H1 (cell line): ENCODE data around the gene CXCL12. TPM values are rescaled to one million over a fixed set of nuclear protein-coding genes. Genes with fewer than 3 reads are reported as not detected.

Experiments
- CTCF ChIA-PET: fragments of 300-600 bp; sonication (Branson Sonifier 250); formaldehyde crosslinking; loops from one replicate; lab custom pipeline; 2021; ENCODE audit not compliant: partially characterized antibody; lab: Charles Lee
- POLR2A ChIA-PET: fragments of 300-600 bp; sonication (Branson Sonifier 250); formaldehyde crosslinking; loops from one replicate; lab custom pipeline; 2021; ENCODE audit warnings: inconsistent platforms; ENCODE audit not compliant: partially characterized antibody; lab: Charles Lee
- DNase-seq, 2 experiments: peaks; one replicate each; pipeline versions ENCODE4 v3.0.0 to v3.0.0-alpha.2; 2010 to 2022; ENCODE audit warnings: low spot score in 2 of 2, low read depth in 1 of 2, mixed read lengths in 1 of 2
- FAIRE-seq: peaks from 2 replicates; lab custom pipeline; 2011; peaks lifted over from hg19 to GRCh38; lab: Jason Lieb, UNC
- H2AFZ ChIP-seq: 2 replicates; pipeline ENCODE4 v1.8.1; 2012; ENCODE audit warnings: low read length, inconsistent platforms
- H2AK5ac ChIP-seq: 2 replicates; pipeline ENCODE4 v1.6.1; 2013; ENCODE audit warnings: low read depth, low read length
- H2BK120ac ChIP-seq: replicated peaks from 2 replicates; pipeline ENCODE3; 2013; ENCODE audit warnings: low read depth, low read length, inconsistent platforms
- H2BK12ac ChIP-seq: 2 replicates; pipeline ENCODE4 v1.6.1; 2013; ENCODE audit warnings: low read depth, low read length
- H2BK15ac ChIP-seq: 2 replicates; pipeline ENCODE4 v1.6.1; 2013; ENCODE audit warnings: low read length
- H2BK20ac ChIP-seq: 2 replicates; pipeline ENCODE4 v1.6.1; 2013; ENCODE audit warnings: low read length
- H2BK5ac ChIP-seq: 2 replicates; pipeline ENCODE4 v1.6.1; 2013; ENCODE audit warnings: low read depth, low read length
- H3K14ac ChIP-seq: 2 replicates; pipeline ENCODE4 v1.6.1; 2013; ENCODE audit warnings: inconsistent platforms; ENCODE audit not compliant: insufficient read length
- H3K18ac ChIP-seq: 2 replicates; pipeline ENCODE4 v1.6.1; 2013; ENCODE audit warnings: low read length; ENCODE audit errors: extremely low read depth
- H3K23ac ChIP-seq: 2 replicates; pipeline ENCODE4 v1.6.1; 2013; ENCODE audit warnings: inconsistent platforms; ENCODE audit not compliant: insufficient read length
- H3K23me2 ChIP-seq: 2 replicates; pipeline ENCODE4 v1.6.1; 2013; ENCODE audit warnings: low read depth, low read length
- H3K27ac ChIP-seq: 2 replicates; pipeline ENCODE4 v1.6.1; 2011; ENCODE audit warnings: low read depth, low read length, inconsistent platforms
- H3K27me3 ChIP-seq, 4 experiments: replicated peaks in 1 of 4; 1 replicate in 1 of 4; 2 replicates in 3 of 4; pipeline versions ENCODE4 v1.6.1 to v1.8.1; 2011 to 2013; ENCODE audit warnings: low read length in 3 of 4, mild to moderate bottlenecking in 3 of 4, inconsistent platforms in 2 of 4, mixed read lengths in 2 of 4, moderate library complexity in 1 of 4; ENCODE audit not compliant: control insufficient read depth in 3 of 4, insufficient read depth in 3 of 4; ENCODE audit errors: extremely low read depth in 1 of 4
- H3K36me3 ChIP-seq, 4 experiments: 2 replicates each; pipeline versions ENCODE4 v1.6.1 to v1.8.1; 2011 to 2013; ENCODE audit warnings: mild to moderate bottlenecking in 4 of 4, low read length in 3 of 4, moderate library complexity in 2 of 4, control low read depth in 1 of 4, inconsistent platforms in 1 of 4; ENCODE audit not compliant: insufficient read depth in 4 of 4, control insufficient read depth in 2 of 4
- H3K4ac ChIP-seq: replicated peaks from 2 replicates; pipeline ENCODE3; 2013; ENCODE audit warnings: low read length, low read depth, mixed read lengths, inconsistent platforms; ENCODE audit not compliant: insufficient read length
- H3K4me1 ChIP-seq, 4 experiments: replicated peaks in 1 of 4; 1 replicate in 1 of 4; 2 replicates in 3 of 4; pipeline versions ENCODE4 v1.6.1 to v1.8.1; 2011 to 2013; ENCODE audit warnings: low read length in 3 of 4, inconsistent platforms in 2 of 4, mixed read lengths in 1 of 4; ENCODE audit not compliant: insufficient read depth in 4 of 4, control insufficient read depth in 3 of 4
- H3K4me2 ChIP-seq, 2 experiments: 2 replicates each; pipeline versions ENCODE4 v1.6.1 to v1.8.1; 2011 to 2013; ENCODE audit warnings: low read depth in 2 of 2, low read length in 2 of 2, control low read depth in 1 of 2, inconsistent platforms in 1 of 2, mild to moderate bottlenecking in 1 of 2; ENCODE audit not compliant: insufficient read depth in 1 of 2
- H3K4me3 ChIP-seq, 4 experiments: fragments of 200-600, 300-600 bp in 1 of 4; sonication (generic), shearing (Covaris generic), sonication (Bioruptor Twin) in 1 of 4; 2 replicates each; pipeline versions ENCODE4 v1.5.1 to v1.8.1; 2011 to 2016; ENCODE audit warnings: low read length in 4 of 4, low read depth in 3 of 4, control low read depth in 2 of 4, inconsistent platforms in 2 of 4, mild to moderate bottlenecking in 2 of 4, mixed read lengths in 1 of 4, moderate library complexity in 1 of 4; ENCODE audit not compliant: insufficient read depth in 2 of 4; ENCODE audit errors: extremely low read depth in 1 of 4
- H3K56ac ChIP-seq: replicated peaks from 2 replicates; pipeline ENCODE3; 2013; ENCODE audit warnings: low read depth, mild to moderate bottlenecking, mixed read lengths, low read length, inconsistent platforms; ENCODE audit not compliant: insufficient read length
- H3K79me1 ChIP-seq: 2 replicates; pipeline ENCODE4 v1.6.1; 2013; ENCODE audit warnings: low read depth, low read length, control low read depth
- H3K79me2 ChIP-seq, 2 experiments: 2 replicates each; pipeline versions ENCODE4 v1.6.1 to v1.8.1; 2012 to 2013; ENCODE audit warnings: low read length in 2 of 2, mild to moderate bottlenecking in 2 of 2, inconsistent platforms in 1 of 2; ENCODE audit not compliant: insufficient read depth in 2 of 2, control insufficient read depth in 1 of 2
- H3K9ac ChIP-seq, 4 experiments: replicated peaks in 1 of 4; 1 replicate in 1 of 4; 2 replicates in 3 of 4; pipeline versions ENCODE4 v1.6.1 to v1.8.1; 2011 to 2013; ENCODE audit warnings: low read depth in 3 of 4, low read length in 3 of 4, control low read depth in 2 of 4, mild to moderate bottlenecking in 2 of 4, moderate library complexity in 2 of 4, inconsistent platforms in 1 of 4; ENCODE audit errors: extremely low read depth in 1 of 4
- H3K9me3 ChIP-seq, 2 experiments: 2 replicates each; pipeline versions ENCODE4 v1.6.1 to v1.8.1; 2012 to 2013; ENCODE audit warnings: mild to moderate bottlenecking in 2 of 2, moderate library complexity in 2 of 2, control low read depth in 1 of 2, inconsistent platforms in 1 of 2, low read depth in 1 of 2, low read length in 1 of 2, mixed read lengths in 1 of 2; ENCODE audit not compliant: insufficient read depth in 2 of 2
- H4K20me1 ChIP-seq, 2 experiments: replicated peaks in 1 of 2; 2 replicates each; pipeline versions ENCODE3 to v1.8.1; 2011 to 2013; ENCODE audit warnings: inconsistent platforms in 2 of 2, low read length in 2 of 2, mild to moderate bottlenecking in 1 of 2; ENCODE audit not compliant: insufficient read depth in 2 of 2, control insufficient read depth in 1 of 2
- H4K5ac ChIP-seq: 2 replicates; pipeline ENCODE4 v1.6.1; 2013; ENCODE audit warnings: low read length, low read depth, mixed read lengths, inconsistent platforms; ENCODE audit not compliant: insufficient read length
- H4K8ac ChIP-seq: 2 replicates; pipeline ENCODE4 v1.8.0; 2013; ENCODE audit warnings: mild to moderate bottlenecking, moderate library complexity, low read length, inconsistent platforms; ENCODE audit not compliant: insufficient read depth; ENCODE audit errors: extremely low read depth
- H4K91ac ChIP-seq: replicated peaks from 2 replicates; pipeline ENCODE3; 2013; ENCODE audit warnings: low read length, mixed read lengths, inconsistent platforms; ENCODE audit not compliant: insufficient read length
- GTF2F1 ChIP-seq: IDR thresholded peaks from 2 replicates; pipeline ENCODE4 v1.6.1; 2012; ENCODE audit warnings: low read depth, low read length, improper control_type of control experiment, borderline replicate concordance
- JUN ChIP-seq: IDR thresholded peaks from 2 replicates; pipeline ENCODE4 v1.6.1; 2011; ENCODE audit warnings: low read depth, mild to moderate bottlenecking, improper control_type of control experiment, low read length
- WGBS, 2 experiments: shearing (Covaris generic) in 1 of 2; methylation state at CpG; one replicate each; pipeline versions ENCODE4 v1.1.6 to v1.1.7; 2013 to 2015; ENCODE audit warnings: low lambda C conversion rate in 2 of 2, mixed read lengths in 2 of 2, inconsistent platforms in 1 of 2, low coverage in 1 of 2, missing lambda C conversion rate in 1 of 2; ENCODE audit not compliant: insufficient replicate concordance in 2 of 2, insufficient coverage in 1 of 2, insufficient read length in 1 of 2; ENCODE audit errors: extremely low coverage in 1 of 2, missing lambda C conversion rate in 1 of 2; 5-methylcytosine and 5-hydroxymethylcytosine counted together
- polyA plus RNA-seq, 7 experiments: library from polyadenylated mRNA; depleted of rRNA in 3 of 7; stranded (reverse) in 5 of 7; unstranded in 2 of 7; fragments of >200 nt in 5 of 7; fragments of 200-250 nt in 2 of 7; gene quantifications; 1 replicate in 5 of 7; 2 replicates in 1 of 7; 4 replicates in 1 of 7; pipeline versions ENCODE4 v1.2.1 to v1.2.3, GENCODE V29; 2011 to 2013; ENCODE audit warnings: missing spikeins in 2 of 7, mixed read lengths in 2 of 7
- total RNA-seq: library from RNA; stranded (reverse); fragmentation: NEBNext Ultra II Directional; extraction: Animal tissue kit (Norgen Biotek cat#: 25700); gene quantifications from 2 replicates; pipeline ENCODE4 v1.2.1, GENCODE V29; 2021
- TF ChIP-seq, protein P1 (sequence below): IDR thresholded peaks from 2 replicates; pipeline ENCODE4 v1.6.1; 2012; ENCODE audit warnings: low read length, inconsistent platforms

Gene CXCL12
- total and polyA plus RNA-seq, 2 of the 8 experiments (the other 6 are each of a cell fraction or from before 2014, with no cell fraction given): 51.4 to 53.8 TPM

DNA sequence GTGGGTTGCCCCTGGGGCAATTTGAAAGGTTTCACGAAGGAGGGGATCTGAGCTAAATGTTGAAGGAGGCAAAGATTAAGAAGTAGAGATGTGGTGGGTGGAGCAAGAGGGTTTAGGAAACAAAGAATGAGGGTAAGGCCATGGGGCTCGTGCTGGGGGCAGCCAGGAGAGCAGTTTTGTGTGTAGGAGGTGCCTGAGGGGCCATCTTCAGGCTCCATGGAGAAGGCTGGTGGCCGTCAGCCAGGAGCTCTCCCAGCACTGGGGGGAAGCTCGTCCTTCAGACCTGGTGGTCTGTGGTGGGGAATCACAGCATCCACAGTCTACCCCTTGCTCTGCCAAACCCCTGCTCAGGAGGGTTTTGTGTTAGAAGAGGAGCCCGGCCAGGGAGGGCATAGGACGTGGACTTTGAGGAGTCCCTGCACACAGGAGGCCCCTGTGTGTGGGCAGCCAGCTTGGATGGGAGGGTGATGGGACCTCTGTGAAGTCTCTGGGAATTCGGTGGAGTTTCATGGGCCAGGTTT, 11.8 kb upstream of the CXCL12 start:
- H3K27me3 ChIP-seq: peaks cover 0 to 2% (median 0%) of the 10 kb centered on the region in 4 experiments; a peak in 1 of 7 replicates
- H3K4ac ChIP-seq: no peak overlapping the region
- ChIA-PET POLR2A (interaction anchor here (1.3 kb wide), 1 partner anchor 13 kb away, joined by 5 read pairs; no protein-coding TSS in a partner anchor), CTCF (interaction anchor here (0.6 to 4.3 kb wide), 17 partner anchors 10 to 731 kb away, joined by 3 to 32 read pairs (median 3); no protein-coding TSS in a partner anchor)
- peak overlapping the region; percentile 90; the same call in 1 of the 2 replicates for H2BK12ac ChIP-seq
- no peak overlapping the region for H4K8ac ChIP-seq
- no peak overlapping the region for H3K4me2 ChIP-seq
- H3K4me3 ChIP-seq: no peak overlapping the region
- 0 out of 2 replicates have a peak overlapping the region, but pooled peaks have one; percentile 16 for H3K18ac ChIP-seq
- H3K23ac ChIP-seq: no peak overlapping the region
- H3K79me2 ChIP-seq: no peaks in the 10 kb centered on the region
- H2AK5ac ChIP-seq: no peak overlapping the region
- peak overlapping the region; percentile 14 for H4K91ac ChIP-seq
- WGBS, 2 experiments: 87% methylated on average over 7 of the region's 7 CpGs; no CpG with 5 or more reads in 1 of the 2 experiments
- H3K27ac ChIP-seq: no peak overlapping the region
- no peak for DNase-seq
- H3K36me3 ChIP-seq: no peaks in the 10 kb centered on the region
- H2BK120ac ChIP-seq: no peak overlapping the region
- H4K20me1 ChIP-seq: peaks cover 0 to 4% of the 10 kb centered on the region in 2 experiments
- H3K4me1 ChIP-seq: peaks cover 7 to 25% (median 23%) of the 10 kb centered on the region in 4 experiments
- no peak overlapping the region for H2AFZ ChIP-seq
- no peak overlapping the region for H3K14ac ChIP-seq
- H3K9me3 ChIP-seq: no peaks in the 10 kb centered on the region
- H2BK5ac ChIP-seq: no peak overlapping the region
- no peak overlapping the region for H2BK15ac ChIP-seq
- TF ChIP-seq GTF2F1 (no peak), JUN (no peak)
- TF ChIP-seq, protein P1, sequence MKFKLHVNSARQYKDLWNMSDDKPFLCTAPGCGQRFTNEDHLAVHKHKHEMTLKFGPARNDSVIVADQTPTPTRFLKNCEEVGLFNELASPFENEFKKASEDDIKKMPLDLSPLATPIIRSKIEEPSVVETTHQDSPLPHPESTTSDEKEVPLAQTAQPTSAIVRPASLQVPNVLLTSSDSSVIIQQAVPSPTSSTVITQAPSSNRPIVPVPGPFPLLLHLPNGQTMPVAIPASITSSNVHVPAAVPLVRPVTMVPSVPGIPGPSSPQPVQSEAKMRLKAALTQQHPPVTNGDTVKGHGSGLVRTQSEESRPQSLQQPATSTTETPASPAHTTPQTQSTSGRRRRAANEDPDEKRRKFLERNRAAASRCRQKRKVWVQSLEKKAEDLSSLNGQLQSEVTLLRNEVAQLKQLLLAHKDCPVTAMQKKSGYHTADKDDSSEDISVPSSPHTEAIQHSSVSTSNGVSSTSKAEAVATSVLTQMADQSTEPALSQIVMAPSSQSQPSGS: no peak
- peak overlapping the region; percentile 34; the same call in 1 of the 2 replicates for H2BK20ac ChIP-seq
- no peaks in the 10 kb centered on the region for H3K79me1 ChIP-seq
- H3K23me2 ChIP-seq: peaks cover 5% of the 10 kb centered on the region; the same call in 1 of the 2 replicates
- no peak overlapping the region for H3K56ac ChIP-seq
- H4K5ac ChIP-seq: no peak overlapping the region
- H3K9ac ChIP-seq: no peak overlapping the region
- no peak for FAIRE-seq
